Measurements from ENCODE around the gene KCP. TPM values are rescaled to one million over a fixed set of nuclear protein-coding genes. Genes with fewer than 3 reads are reported as not detected.

Gene KCP
- polyA plus RNA-seq, 3 donors: 15.0 to 32.4 (median 21.4) TPM

DNA sequence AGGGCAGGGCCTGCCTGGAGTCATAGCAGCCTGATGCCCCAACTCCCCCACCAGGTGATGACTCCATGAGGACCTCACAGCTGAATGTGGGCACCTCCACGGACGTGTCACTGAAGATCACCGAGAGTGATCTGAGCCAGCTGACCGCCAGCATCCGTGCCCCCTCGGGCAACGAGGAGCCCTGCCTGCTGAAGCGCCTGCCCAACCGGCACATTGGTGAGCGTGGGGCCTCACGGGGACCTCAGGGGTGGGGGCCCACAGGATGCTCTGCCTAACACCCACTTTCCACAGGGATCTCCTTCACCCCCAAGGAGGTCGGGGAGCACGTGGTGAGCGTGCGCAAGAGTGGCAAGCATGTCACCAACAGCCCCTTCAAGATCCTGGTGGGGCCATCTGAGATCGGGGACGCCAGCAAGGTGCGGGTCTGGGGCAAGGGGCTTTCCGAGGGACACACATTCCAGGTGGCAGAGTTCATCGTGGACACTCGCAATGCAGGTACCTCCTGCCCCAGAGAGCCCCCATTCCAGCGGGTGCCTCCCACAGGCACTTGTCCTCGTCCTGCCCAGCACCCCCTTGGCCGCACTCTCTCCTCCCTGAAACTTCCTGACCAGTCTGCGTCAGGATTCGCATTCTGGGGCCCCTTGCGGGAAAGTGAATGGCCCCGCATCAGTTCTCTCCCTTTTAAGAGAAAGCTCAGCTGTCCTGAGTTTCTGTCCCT is 57.8 kb downstream of the KCP start:
- DNase-seq (ENCODE audit: extremely low read depth in 1 of 11, low read depth in 9 of 11, low spot score in 4 of 11): no peak

GRCh38 chr7:128849804-128850490 is 60.6 kb downstream of the KCP start:
- no peak for DNase-seq (ENCODE audit: extremely low read depth in 1 of 11, low read depth in 9 of 11, low spot score in 4 of 11)

- DNase-seq (ENCODE audit: extremely low read depth in 1 of 11, low read depth in 9 of 11, low spot score in 4 of 11): no peak
Measured at GRCh38 chr7:128849156-128849515, 61.4 kb downstream of the KCP start.

DNA sequence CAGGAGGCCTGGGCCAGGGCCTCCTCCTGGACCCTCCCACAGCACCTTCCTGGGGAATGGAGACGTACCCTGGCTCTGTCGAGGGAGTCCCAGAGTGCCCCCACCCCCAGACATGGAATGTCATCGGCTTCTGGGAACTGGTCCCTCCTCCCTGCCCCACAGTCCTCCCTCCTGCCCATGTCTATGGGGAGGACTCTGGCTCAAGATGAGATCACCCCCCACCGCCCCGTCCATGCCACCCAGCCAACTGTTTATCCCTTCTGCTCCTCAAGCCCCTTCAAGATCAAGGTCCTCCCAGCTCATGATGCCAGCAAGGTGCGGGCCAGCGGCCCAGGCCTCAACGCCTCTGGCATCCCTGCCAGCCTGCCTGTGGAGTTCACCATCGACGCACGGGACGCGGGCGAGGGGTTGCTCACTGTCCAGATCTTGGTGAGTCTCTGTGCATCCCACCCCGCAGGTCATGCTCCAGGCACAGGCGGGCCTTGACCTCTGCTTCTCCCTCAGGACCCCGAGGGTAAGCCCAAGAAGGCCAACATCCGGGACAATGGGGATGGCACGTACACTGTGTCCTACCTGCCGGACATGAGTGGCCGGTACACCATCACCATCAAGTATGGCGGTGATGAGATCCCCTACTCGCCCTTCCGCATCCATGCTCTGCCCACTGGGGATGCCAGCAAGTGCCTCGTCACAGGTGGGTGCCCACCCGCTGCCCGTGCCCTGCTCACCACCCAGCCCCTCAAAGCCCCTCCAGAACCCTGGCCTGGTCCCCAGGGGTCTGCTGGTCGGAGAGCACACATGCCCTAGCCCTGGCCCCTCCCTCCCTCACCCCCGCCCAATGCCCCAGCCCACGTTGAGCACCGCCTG is 62.0 kb downstream of the KCP start:
- DNase-seq (ENCODE audit: extremely low read depth in 1 of 11, low read depth in 9 of 11, low spot score in 4 of 11): no peak

- DNase-seq (ENCODE audit: extremely low read depth in 1 of 11, low read depth in 9 of 11, low spot score in 4 of 11): no peak
Measured at GRCh38 chr7:128847721-128848211, 62.7 kb downstream of the KCP start.

- no peak for DNase-seq (ENCODE audit: extremely low read depth in 1 of 11, low read depth in 9 of 11, low spot score in 4 of 11)
Measured at GRCh38 chr7:128846781-128847444, 63.6 kb downstream of the KCP start.

GRCh38 chr7:128845987-128846386 is 64.5 kb downstream of the KCP start:
- no peak for DNase-seq (ENCODE audit: extremely low read depth in 1 of 11, low read depth in 9 of 11, low spot score in 4 of 11)

GRCh38 chr7:128845475-128845874 is 65.0 kb downstream of the KCP start:
- no peak for DNase-seq (ENCODE audit: extremely low read depth in 1 of 11, low read depth in 9 of 11, low spot score in 4 of 11)

- no peak for DNase-seq (ENCODE audit: extremely low read depth in 1 of 11, low read depth in 9 of 11, low spot score in 4 of 11)
Measured at GRCh38 chr7:128844777-128845311, 65.7 kb downstream of the KCP start.

DNA sequence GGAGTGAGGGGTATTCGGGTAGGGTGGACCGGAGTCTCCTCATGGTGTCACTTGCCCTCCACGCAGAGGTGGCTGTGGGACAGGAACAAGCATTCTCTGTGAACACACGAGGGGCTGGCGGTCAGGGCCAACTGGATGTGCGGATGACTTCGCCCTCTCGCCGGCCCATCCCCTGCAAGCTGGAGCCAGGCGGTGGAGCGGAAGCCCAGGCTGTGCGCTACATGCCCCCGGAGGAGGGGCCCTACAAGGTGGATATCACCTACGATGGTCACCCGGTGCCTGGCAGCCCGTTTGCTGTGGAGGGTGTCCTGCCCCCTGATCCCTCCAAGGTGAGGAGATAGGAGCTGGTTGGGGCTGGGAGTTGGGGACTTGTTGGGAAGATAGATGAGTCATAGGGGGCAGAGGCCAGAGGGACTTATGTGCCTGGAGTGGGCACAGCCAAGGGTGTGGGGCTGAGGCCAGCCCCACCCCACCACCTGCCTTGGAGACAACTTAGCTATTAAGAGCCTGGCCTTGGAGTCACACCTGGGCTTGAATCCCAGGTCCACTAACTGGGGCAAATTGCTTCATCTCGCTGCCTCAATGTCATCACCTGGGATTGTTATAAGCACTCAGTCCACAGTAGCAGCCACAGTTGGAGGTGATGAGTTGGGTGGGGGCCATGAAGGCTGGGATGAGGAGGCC is 66.4 kb downstream of the KCP start:
- DNase-seq (ENCODE audit: extremely low read depth in 1 of 11, low read depth in 9 of 11, low spot score in 4 of 11): no peak

- no peak for DNase-seq (ENCODE audit: extremely low read depth in 1 of 11, low read depth in 9 of 11, low spot score in 4 of 11)
Measured at GRCh38 chr7:128842674-128843641, 67.6 kb downstream of the KCP start.

DNA sequence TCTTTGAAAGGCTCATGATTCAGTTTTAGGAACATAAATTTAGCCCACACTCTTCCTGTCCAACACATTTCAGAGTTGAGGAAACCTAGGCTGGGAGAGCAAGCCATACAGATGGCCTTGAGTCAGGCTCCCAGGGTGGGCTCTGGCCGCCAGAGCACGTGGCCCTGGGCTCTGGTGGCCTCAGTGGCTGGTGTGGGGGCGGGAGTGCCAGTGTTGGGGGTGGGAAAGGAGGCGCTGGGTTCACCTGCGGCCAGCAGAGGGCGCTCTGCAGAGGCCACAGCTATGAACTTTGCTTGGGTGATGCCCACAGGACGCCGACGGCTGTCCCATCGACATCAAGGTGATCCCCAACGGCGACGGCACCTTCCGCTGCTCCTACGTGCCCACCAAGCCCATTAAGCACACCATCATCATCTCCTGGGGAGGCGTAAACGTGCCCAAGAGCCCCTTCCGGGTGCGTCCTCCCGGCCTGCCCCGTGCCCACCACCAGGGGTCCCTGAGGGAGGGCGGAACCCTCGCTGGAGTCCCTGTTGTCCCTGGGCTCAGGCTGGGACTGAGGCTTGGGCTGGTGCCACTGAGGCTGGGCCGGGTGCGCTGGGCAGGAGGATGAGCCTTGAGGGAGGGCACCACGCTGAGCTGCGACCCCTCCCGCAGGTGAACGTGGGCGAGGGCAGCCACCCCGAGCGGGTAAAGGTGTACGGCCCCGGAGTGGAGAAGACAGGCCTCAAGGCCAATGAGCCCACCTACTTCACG is 68.4 kb downstream of the KCP start:
- no peak for DNase-seq (ENCODE audit: extremely low read depth in 1 of 11, low read depth in 9 of 11, low spot score in 4 of 11)

- DNase-seq (ENCODE audit: extremely low read depth in 1 of 11, low read depth in 9 of 11, low spot score in 4 of 11): no peak
Measured at GRCh38 chr7:128841171-128841690, 69.3 kb downstream of the KCP start.

DNA sequence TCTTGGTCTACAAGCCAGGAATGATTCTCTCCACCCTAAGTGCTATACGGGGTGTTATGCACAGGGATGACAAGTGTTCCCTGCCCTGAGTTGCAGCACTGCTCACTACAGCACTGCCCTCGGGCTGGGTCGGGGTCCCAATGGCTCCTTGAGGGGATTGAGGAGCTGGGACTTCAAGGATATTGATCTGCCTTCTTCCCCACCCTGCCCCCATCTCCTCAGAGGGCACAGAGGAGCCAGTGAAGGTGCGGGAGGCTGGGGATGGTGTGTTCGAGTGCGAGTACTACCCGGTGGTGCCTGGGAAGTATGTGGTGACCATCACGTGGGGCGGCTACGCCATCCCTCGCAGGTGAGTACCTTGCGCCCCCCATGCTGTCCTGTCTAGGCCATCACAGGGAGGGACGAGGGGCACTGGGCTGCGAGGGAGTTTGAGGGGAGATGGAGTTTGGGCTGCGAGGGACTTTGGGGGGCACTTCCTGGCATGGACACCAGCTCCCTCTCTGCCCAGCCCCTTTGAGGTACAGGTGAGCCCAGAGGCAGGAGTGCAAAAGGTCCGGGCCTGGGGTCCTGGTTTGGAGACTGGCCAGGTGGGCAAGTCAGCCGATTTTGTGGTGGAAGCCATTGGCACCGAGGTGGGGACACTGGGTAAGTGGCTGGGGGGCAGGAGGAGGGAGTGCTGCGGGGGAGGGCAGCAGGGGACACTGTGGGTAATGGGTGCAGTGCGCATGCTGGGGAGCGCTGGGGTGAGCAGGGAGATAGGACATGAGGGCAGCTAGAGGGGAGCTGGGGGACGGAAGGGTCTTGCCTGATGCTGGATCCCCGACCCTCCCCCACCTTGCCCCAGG is 70.0 kb downstream of the KCP start:
- no peak for DNase-seq (ENCODE audit: extremely low read depth in 1 of 11, low read depth in 9 of 11, low spot score in 4 of 11)

DNA sequence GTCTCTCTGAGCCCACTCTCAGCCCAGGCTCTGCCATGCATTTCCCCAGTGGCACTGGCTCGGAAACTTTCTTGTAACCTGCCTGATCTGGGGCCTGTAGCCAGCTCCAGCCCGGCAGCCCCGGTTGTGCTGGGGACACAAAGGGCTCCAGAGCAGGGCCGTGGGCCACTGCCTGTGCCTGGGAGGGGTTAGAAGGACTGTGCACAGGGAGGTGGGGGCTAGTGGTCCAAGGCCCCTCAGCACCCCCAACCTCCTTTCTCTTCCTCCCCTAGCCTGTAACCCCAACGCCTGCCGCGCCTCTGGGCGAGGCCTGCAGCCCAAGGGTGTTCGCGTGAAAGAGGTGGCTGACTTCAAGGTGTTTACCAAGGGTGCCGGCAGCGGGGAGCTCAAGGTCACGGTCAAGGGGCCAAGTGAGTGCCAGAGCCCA is 70.7 kb downstream of the KCP start:
- DNase-seq (ENCODE audit: extremely low read depth in 1 of 11, low read depth in 9 of 11, low spot score in 4 of 11): no peak

Data from renal cortex interstitium (tissue), 11 donors.